Fibroblast of mammary gland (primary cell): ENCODE results near the gene HOXC5.
"Not testable (repeated sequence)": the region's sequence is repeated elsewhere in the genome, so short reads cannot be mapped to it uniquely, and the experiment has no call there.

Experiments used
- DNase-seq: peaks from one replicate; pipeline ENCODE4 v3.0.0-alpha.2; 2010; ENCODE audit warnings: low read depth
- H3K4me3 ChIP-seq: 2 replicates; pipeline ENCODE4 v1.5.1; 2011; ENCODE audit warnings: low read depth, mild to moderate bottlenecking, low read length, moderate library complexity; ENCODE audit not compliant: control insufficient read depth
- CTCF ChIP-seq: conservative IDR thresholded peaks from 2 replicates; pipeline ENCODE4 v1.5.1; 2011; ENCODE audit warnings: low read depth, low read length, inconsistent platforms; ENCODE audit not compliant: control insufficient read depth, insufficient read depth

Gene HOXC5

GRCh38 chr12:54040648-54041047 lies 7.8 kb downstream of the HOXC5 start:
- TF ChIP-seq CTCF = no peak
- no peak overlapping the region for H3K4me3 ChIP-seq
- no peak for DNase-seq

GRCh38 chr12:54041097-54041690 lies 8.3 kb downstream of the HOXC5 start:
- no peak for TF ChIP-seq CTCF
- no peak for DNase-seq
- H3K4me3 ChIP-seq = no peak overlapping the region

GRCh38 chr12:54042033-54042432 lies 9.2 kb downstream of the HOXC5 start:
- H3K4me3 ChIP-seq = not testable (repeated sequence)

GRCh38 chr12:54042970-54043853 lies 10.4 kb downstream of the HOXC5 start:
- H3K4me3 ChIP-seq = no peak overlapping the region
- no peak for DNase-seq
- TF ChIP-seq CTCF = no peak

More at GRCh38 chr12:54042033-54042432, 9.2 kb downstream of the HOXC5 start:
- DNase-seq = not testable (repeated sequence)

- no peak for DNase-seq
- TF ChIP-seq CTCF = no peak
Measured at GRCh38 chr12:54044425-54045103, 11.7 kb downstream of the HOXC5 start.

GRCh38 chr12:54045401-54045800 lies 12.6 kb downstream of the HOXC5 start:
- DNase-seq = no peak
- H3K4me3 ChIP-seq = no peak overlapping the region
- no peak for TF ChIP-seq CTCF

More at GRCh38 chr12:54044425-54045103, 11.7 kb downstream of the HOXC5 start:
- H3K4me3 ChIP-seq = no peak overlapping the region

- H3K4me3 ChIP-seq = peak overlapping the region; percentile 28
- TF ChIP-seq CTCF = no peak
- no peak for DNase-seq
Measured at GRCh38 chr12:54045868-54046521, 13.1 kb downstream of the HOXC5 start.
